HCT116 (cell line): ENCODE data around the gene ATP6V0B. TPM values are rescaled to one million over a fixed set of nuclear protein-coding genes. Genes with fewer than 3 reads are reported as not detected.

Source experiments
- total RNA-seq: library from RNA; stranded (reverse); gene quantifications from one replicate; pipeline ENCODE4 v1.2.1, GENCODE V29; 2021; ENCODE audit not compliant: unreplicated experiment

ATP6V0B gene
- total RNA-seq, 1 experiment from 2014 or later: 122 TPM

Other genes starting within 250 kb of the ATP6V0B start
- gene ARTN, start 41.2 kb upstream of the ATP6V0B start, total RNA-seq: 36.4 TPM
- gene IPO13, start 28.0 kb upstream of the ATP6V0B start, total RNA-seq: 18.7 TPM
- 53.2 TPM for gene DPH2, start 5.0 kb upstream of the ATP6V0B start, total RNA-seq
- gene B4GALT2, start 4.2 kb downstream of the ATP6V0B start, total RNA-seq: 76.8 TPM
- 23.3 TPM for gene CCDC24, start 16.6 kb downstream of the ATP6V0B start, total RNA-seq
- 12.8 TPM for gene SLC6A9, start 56.5 kb downstream of the ATP6V0B start, total RNA-seq
- gene KLF17, start 143.9 kb downstream of the ATP6V0B start, total RNA-seq: not detected
- gene KLF18, start 166.7 kb downstream of the ATP6V0B start, total RNA-seq: 0.07 TPM
- 27.8 TPM for gene DMAP1, start 238.5 kb downstream of the ATP6V0B start, total RNA-seq